Endodermal cell (in vitro differentiated cells): ENCODE data around the gene BUB1B. TPM values are rescaled to one million over a fixed set of nuclear protein-coding genes. Genes with fewer than 3 reads are reported as not detected.

Experiments used
- DNase-seq: peaks from one replicate; pipeline ENCODE4 v3.0.0-alpha.2; 2017
- H3K27ac ChIP-seq: 2 replicates; pipeline ENCODE4 v1.5.1; 2013; ENCODE audit warnings: mild to moderate bottlenecking, low read depth, low read length, moderate library complexity
- H3K27me3 ChIP-seq: 2 replicates; pipeline ENCODE4 v1.6.1; 2013; ENCODE audit warnings: mild to moderate bottlenecking, low read length, moderate library complexity; ENCODE audit not compliant: insufficient read depth, control insufficient read depth, poor library complexity, severe bottlenecking
- H3K36me3 ChIP-seq: 2 replicates; pipeline ENCODE4 v1.7.0; 2013; ENCODE audit warnings: mild to moderate bottlenecking, low read length, moderate library complexity; ENCODE audit not compliant: control insufficient read depth, insufficient read depth
- H3K4me1 ChIP-seq: one replicate; pipeline ENCODE4 v1.7.0; 2013; ENCODE audit warnings: low read length; ENCODE audit not compliant: control insufficient read depth, insufficient read depth
- H3K4me3 ChIP-seq: 2 replicates; pipeline ENCODE4 v1.5.1; 2013; ENCODE audit warnings: mild to moderate bottlenecking, low read length, moderate library complexity
- H3K9ac ChIP-seq: 2 replicates; pipeline ENCODE4 v1.6.1; 2013; ENCODE audit warnings: mild to moderate bottlenecking, low read length, moderate library complexity; ENCODE audit not compliant: poor library complexity, severe bottlenecking; ENCODE audit errors: extremely low read depth
- H3K9me3 ChIP-seq: 2 replicates; pipeline ENCODE4 v1.6.1; 2013; ENCODE audit warnings: mild to moderate bottlenecking, low read length, moderate library complexity; ENCODE audit not compliant: control insufficient read depth
- H3K27ac Mint-ChIP-seq: 2 replicates; pipeline ENCODE4 v1.8.0; 2020; ENCODE audit warnings: mixed read lengths
- H3K27me3 Mint-ChIP-seq: 2 replicates; pipeline ENCODE4 v1.8.0; 2021; ENCODE audit warnings: mild to moderate bottlenecking, mixed read lengths; ENCODE audit not compliant: insufficient read depth
- H3K36me3 Mint-ChIP-seq: 2 replicates; pipeline ENCODE4 v1.8.0; 2020; ENCODE audit warnings: low read depth, mixed read lengths
- H3K4me1 Mint-ChIP-seq: 2 replicates; pipeline ENCODE4 v1.8.0; 2020; ENCODE audit warnings: mixed read lengths
- H3K4me3 Mint-ChIP-seq: 2 replicates; pipeline ENCODE4 v1.8.0; 2020; ENCODE audit warnings: mild to moderate bottlenecking, moderate library complexity, mixed read lengths
- H3K9me3 Mint-ChIP-seq: 2 replicates; pipeline ENCODE4 v1.8.0; 2020; ENCODE audit warnings: mild to moderate bottlenecking, mixed read lengths
- WGBS, 2 experiments: methylation state at CpG; one replicate each; pipeline versions ENCODE4 v1.1.5 to v1.1.7; 2013; ENCODE audit warnings: missing lambda C conversion rate in 2 of 2, mixed read lengths in 1 of 2; ENCODE audit not compliant: insufficient coverage in 1 of 2, insufficient read length in 1 of 2; 5-methylcytosine and 5-hydroxymethylcytosine counted together
- total RNA-seq, 2 donors: library from RNA; stranded (reverse); fragmentation: NEBNext Ultra II Directional in 1 of 2; extraction: Animal tissue kit (Norgen Biotek cat#: 25700) in 1 of 2; gene quantifications; 2 replicates in 1 of 2; 3 replicates in 1 of 2; pipeline ENCODE4 v1.2.1, GENCODE V29; 2021
- TF ChIP-seq, protein P1 (sequence below): fragments of 200-600 bp; sonication (generic); conservative IDR thresholded peaks from 2 replicates; pipeline ENCODE4 v1.5.0; 2021; ENCODE audit warnings: antibody characterized with exemption, mild to moderate bottlenecking

BUB1B gene
- total RNA-seq, 2 donors from 2014 or later, result 58.6 to 108 TPM

DNA sequence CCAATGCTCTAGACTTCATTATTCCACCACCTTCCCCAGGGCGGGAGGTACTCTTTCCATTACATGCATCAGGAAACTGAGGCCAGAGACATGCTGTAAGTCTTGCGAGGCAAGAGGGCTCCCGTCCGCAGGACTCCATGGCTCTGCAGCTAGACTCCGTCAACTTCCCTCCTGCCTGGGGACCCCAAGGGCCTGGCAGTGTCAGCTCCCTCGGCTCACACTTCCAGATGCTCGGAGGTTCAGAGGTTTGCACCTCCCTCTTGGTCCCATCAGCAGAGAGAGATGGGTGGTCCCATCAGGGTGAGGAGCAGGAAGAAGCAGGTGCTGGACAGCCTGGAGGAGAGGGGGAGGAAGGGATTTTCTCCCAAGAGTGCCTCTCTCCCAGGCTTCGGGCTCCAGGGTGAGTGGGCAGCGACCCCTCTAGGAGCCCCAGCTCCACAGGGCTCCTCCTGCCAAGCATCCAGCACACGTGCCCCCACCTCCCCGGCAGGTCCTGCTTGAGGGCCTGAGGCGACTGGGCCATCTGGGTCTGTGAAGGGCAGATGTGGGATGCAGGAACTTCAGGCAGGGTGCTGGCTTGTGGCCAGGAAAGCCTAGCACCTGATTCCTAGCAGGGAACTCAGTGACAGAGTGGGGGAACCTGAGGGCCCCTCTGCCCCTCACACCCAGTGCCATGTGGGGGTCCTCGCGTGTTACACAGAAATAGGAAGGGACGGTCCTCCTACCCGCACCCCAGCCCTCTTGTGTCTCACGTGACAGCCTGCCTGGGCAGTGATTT lies 87.3 kb downstream of the BUB1B start:
- Mint-ChIP-seq H3K4me3 (no peak overlapping the region), H3K36me3 (no peaks in the 10 kb centered on the region), H3K9me3 (no peaks in the 10 kb centered on the region), H3K27ac (no peak overlapping the region), H3K27me3 (peaks cover 36% of the 10 kb centered on the region), H3K4me1 (peaks cover 3% of the 10 kb centered on the region)
- no peaks in the 10 kb centered on the region for H3K36me3 ChIP-seq
- no peak overlapping the region for H3K27ac ChIP-seq
- H3K9me3 ChIP-seq, result no peaks in the 10 kb centered on the region
- TF ChIP-seq, protein P1, sequence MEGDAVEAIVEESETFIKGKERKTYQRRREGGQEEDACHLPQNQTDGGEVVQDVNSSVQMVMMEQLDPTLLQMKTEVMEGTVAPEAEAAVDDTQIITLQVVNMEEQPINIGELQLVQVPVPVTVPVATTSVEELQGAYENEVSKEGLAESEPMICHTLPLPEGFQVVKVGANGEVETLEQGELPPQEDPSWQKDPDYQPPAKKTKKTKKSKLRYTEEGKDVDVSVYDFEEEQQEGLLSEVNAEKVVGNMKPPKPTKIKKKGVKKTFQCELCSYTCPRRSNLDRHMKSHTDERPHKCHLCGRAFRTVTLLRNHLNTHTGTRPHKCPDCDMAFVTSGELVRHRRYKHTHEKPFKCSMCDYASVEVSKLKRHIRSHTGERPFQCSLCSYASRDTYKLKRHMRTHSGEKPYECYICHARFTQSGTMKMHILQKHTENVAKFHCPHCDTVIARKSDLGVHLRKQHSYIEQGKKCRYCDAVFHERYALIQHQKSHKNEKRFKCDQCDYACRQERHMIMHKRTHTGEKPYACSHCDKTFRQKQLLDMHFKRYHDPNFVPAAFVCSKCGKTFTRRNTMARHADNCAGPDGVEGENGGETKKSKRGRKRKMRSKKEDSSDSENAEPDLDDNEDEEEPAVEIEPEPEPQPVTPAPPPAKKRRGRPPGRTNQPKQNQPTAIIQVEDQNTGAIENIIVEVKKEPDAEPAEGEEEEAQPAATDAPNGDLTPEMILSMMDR, result no peak
- no peak overlapping the region for H3K4me3 ChIP-seq
- no peaks in the 10 kb centered on the region for H3K4me1 ChIP-seq
- 92 to 95% methylated on average over 9 to 17 of the region's 17 CpGs for WGBS, 2 experiments
- H3K27me3 ChIP-seq, result peaks cover 43% of the 10 kb centered on the region
- no peak overlapping the region for H3K9ac ChIP-seq
- no peak for DNase-seq

DNA sequence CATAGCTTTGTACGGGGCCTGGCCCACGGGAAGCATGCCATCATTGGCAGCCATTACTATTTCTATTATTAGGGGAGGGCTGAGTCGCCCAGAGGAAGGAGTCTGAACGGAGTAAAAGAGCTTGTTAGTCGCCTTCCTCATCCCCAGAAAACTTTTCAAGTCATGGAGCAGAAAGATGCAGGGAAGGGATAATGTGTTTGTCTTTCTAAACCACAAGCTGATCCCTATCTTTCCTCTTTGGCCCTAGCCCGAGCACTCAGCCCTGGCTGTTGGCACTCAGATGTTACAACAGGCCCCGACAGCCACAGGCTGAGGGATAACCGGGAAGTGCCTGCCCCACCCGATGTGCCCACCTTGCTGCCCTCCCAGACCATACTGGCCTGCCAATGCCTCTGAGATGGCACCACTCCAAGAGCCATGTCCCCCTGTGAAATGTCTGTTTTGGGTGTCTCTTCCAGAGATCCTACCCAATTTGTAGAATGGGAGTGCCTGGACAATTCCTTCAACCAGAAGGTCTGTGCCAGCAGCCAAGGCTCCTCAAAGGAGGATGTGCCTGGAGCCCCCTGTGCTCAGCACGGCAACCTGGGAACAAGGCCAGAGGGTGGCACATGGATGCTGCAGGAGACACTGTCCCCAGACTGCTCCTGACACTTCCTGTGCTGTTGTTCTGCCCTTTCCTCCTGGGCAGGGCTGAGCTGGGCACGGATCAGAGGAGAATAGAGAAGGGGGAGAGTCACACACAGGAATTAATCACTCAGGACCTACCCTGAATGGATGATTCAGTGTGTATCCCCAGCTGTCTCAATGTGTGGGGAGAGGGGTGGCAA lies 88.8 kb downstream of the BUB1B start:
- Mint-ChIP-seq H3K27ac (no peak overlapping the region), H3K4me3 (no peak overlapping the region), H3K4me1 (peaks cover 8% of the 10 kb centered on the region), H3K27me3 (peaks cover 50% of the 10 kb centered on the region), H3K9me3 (no peaks in the 10 kb centered on the region), H3K36me3 (no peaks in the 10 kb centered on the region)
- Histone ChIP-seq H3K4me1 (no peaks in the 10 kb centered on the region), H3K36me3 (no peaks in the 10 kb centered on the region), H3K9ac (no peak overlapping the region), H3K4me3 (no peak overlapping the region), H3K27ac (no peak overlapping the region), H3K9me3 (no peaks in the 10 kb centered on the region), H3K27me3 (peaks cover 58% of the 10 kb centered on the region)
- DNase-seq, result no peak
- TF ChIP-seq, protein P1, result no peak
- WGBS, 2 experiments, result 83 to 98% methylated on average over 6 to 11 of the region's 11 CpGs

DNA sequence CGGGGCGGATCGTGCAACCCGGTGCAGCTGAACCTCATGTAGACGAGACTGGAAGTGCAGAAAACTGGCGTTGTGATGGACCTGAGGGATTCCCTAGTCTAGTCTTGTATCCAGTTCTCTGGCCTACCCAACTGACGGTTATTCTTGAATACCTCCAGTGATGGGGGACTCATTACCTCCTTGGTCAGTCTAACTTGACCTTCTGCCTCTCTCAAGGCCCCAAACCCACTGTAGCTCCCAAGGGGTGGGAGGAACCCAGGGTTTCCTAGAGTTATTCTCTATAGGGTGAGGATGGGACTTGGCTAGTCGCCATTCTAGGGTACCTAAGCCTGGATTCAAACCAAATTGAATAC lies 89.4 kb downstream of the BUB1B start:
- H3K36me3 ChIP-seq, result no peaks in the 10 kb centered on the region
- no peaks in the 10 kb centered on the region for H3K4me1 ChIP-seq
- Mint-ChIP-seq H3K4me3 (no peak overlapping the region), H3K27ac (no peak overlapping the region), H3K27me3 (peaks cover 51% of the 10 kb centered on the region), H3K36me3 (no peaks in the 10 kb centered on the region), H3K4me1 (peaks cover 8% of the 10 kb centered on the region), H3K9me3 (no peaks in the 10 kb centered on the region)
- no peaks in the 10 kb centered on the region for H3K9me3 ChIP-seq
- H3K4me3 ChIP-seq, result no peak overlapping the region
- peaks cover 64% of the 10 kb centered on the region for H3K27me3 ChIP-seq
- WGBS, 2 experiments, result 92 to 98% methylated on average over 7 to 8 of the region's 8 CpGs
- no peak for DNase-seq
- H3K27ac ChIP-seq, result no peak overlapping the region
- H3K9ac ChIP-seq, result no peak overlapping the region
- TF ChIP-seq, protein P1, result no peak
